ENCODE measurements around the gene LCE3D.
"Not testable (repeated sequence)": the region's sequence is repeated elsewhere in the genome, so short reads cannot be mapped to it uniquely, and the experiment has no call there.

GRCh38 chr1:152548358-152548757 lies 32.0 kb downstream of the LCE3D start:
- TF ChIP-seq MXI1 (IDR thresholded peaks at IDR 0.05; ENCODE audit: low read depth, low read length); MAX (IDR thresholded peaks at IDR 0.05; ENCODE audit: low read depth); FOSL2 (IDR thresholded peaks at IDR 0.05; ENCODE audit: borderline replicate concordance, low read depth); NFIC (IDR thresholded peaks at IDR 0.05; ENCODE audit: borderline replicate concordance); SMC3 (IDR thresholded peaks at IDR 0.05; ENCODE audit: low read depth, low read length); MEF2A (IDR thresholded peaks at IDR 0.05; ENCODE audit: borderline replicate concordance, low read depth); TAF1 (IDR thresholded peaks at IDR 0.05; ENCODE audit: borderline replicate concordance, low read depth, low read length); EP300 (IDR thresholded peaks at IDR 0.05; ENCODE audit: borderline replicate concordance in 1 of 2, low read depth in 1 of 2, low read length in 1 of 2); FOXM1 (IDR thresholded peaks at IDR 0.05; ENCODE audit: low read depth); POLR2AphosphoS5 (IDR thresholded peaks at IDR 0.05; ENCODE audit: low read depth, low read length); USF1 (IDR thresholded peaks at IDR 0.05; ENCODE audit: borderline replicate concordance, low read depth); RCOR1 (IDR thresholded peaks at IDR 0.05; ENCODE audit: low read length); GATA2 (CRISPR knock-in tag; IDR thresholded peaks at IDR 0.05): not testable (repeated sequence)
- TF ChIP-seq, protein P1, sequence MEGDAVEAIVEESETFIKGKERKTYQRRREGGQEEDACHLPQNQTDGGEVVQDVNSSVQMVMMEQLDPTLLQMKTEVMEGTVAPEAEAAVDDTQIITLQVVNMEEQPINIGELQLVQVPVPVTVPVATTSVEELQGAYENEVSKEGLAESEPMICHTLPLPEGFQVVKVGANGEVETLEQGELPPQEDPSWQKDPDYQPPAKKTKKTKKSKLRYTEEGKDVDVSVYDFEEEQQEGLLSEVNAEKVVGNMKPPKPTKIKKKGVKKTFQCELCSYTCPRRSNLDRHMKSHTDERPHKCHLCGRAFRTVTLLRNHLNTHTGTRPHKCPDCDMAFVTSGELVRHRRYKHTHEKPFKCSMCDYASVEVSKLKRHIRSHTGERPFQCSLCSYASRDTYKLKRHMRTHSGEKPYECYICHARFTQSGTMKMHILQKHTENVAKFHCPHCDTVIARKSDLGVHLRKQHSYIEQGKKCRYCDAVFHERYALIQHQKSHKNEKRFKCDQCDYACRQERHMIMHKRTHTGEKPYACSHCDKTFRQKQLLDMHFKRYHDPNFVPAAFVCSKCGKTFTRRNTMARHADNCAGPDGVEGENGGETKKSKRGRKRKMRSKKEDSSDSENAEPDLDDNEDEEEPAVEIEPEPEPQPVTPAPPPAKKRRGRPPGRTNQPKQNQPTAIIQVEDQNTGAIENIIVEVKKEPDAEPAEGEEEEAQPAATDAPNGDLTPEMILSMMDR (IDR thresholded peaks at IDR 0.05), result not testable (repeated sequence)
